HG03097 (cell line): Measurements from ENCODE around the gene SIAH1.
"Not testable (repeated sequence)": the region's sequence is repeated elsewhere in the genome, so short reads cannot be mapped to it uniquely, and the experiment has no call there.

Source experiments
- ATAC-seq: cut with Tn5 transposase; IDR thresholded peaks from one replicate; pipeline ENCODE4 v1.9.1; 2021; ENCODE audit not compliant: unreplicated experiment, low FRiP score

Gene SIAH1

GRCh38 chr16:48385253-48386150 is at the start of gene SIAH1:
Gene SIAH1, minus strand, starts transcription at chr16:48385413. Its CDS starts 22,985 bp downstream, at chr16:48362428.
- ATAC-seq, result peak; percentile 59

- ATAC-seq, result no peak
Measured at GRCh38 chr16:48434653-48435317, 49.6 kb upstream of the SIAH1 start.

GRCh38 chr16:48433850-48434530 is 48.8 kb upstream of the SIAH1 start:
- no peak for ATAC-seq

- no peak for ATAC-seq
Measured at GRCh38 chr16:48433116-48433849, 48.1 kb upstream of the SIAH1 start.

- no peak for ATAC-seq
Measured at GRCh38 chr16:48432136-48432535, 46.9 kb upstream of the SIAH1 start.

GRCh38 chr16:48430890-48431289 is 45.7 kb upstream of the SIAH1 start:
- ATAC-seq, result no peak

- no peak for ATAC-seq
Measured at GRCh38 chr16:48426244-48427141, 41.3 kb upstream of the SIAH1 start.

- no peak for ATAC-seq
Measured at GRCh38 chr16:48422537-48422936, 37.3 kb upstream of the SIAH1 start.

- no peak for ATAC-seq
Measured at GRCh38 chr16:48421741-48422140, 36.5 kb upstream of the SIAH1 start.

- no peak for ATAC-seq
Measured at GRCh38 chr16:48420437-48420836, 35.2 kb upstream of the SIAH1 start.

- ATAC-seq, result not testable (repeated sequence)
Measured at GRCh38 chr16:48416617-48417016, 31.4 kb upstream of the SIAH1 start.

- no peak for ATAC-seq
Measured at GRCh38 chr16:48413272-48413671, 28.1 kb upstream of the SIAH1 start.

- no peak for ATAC-seq
Measured at GRCh38 chr16:48409839-48410632, 24.8 kb upstream of the SIAH1 start.

- no peak for ATAC-seq
Measured at GRCh38 chr16:48408688-48409087, 23.5 kb upstream of the SIAH1 start.

GRCh38 chr16:48405907-48406306 is 20.7 kb upstream of the SIAH1 start:
- ATAC-seq, result no peak

- no peak for ATAC-seq
Measured at GRCh38 chr16:48405153-48405552, 19.9 kb upstream of the SIAH1 start.

- not testable (repeated sequence) for ATAC-seq
Measured at GRCh38 chr16:48402547-48402946, 17.3 kb upstream of the SIAH1 start.

GRCh38 chr16:48395375-48395774 is 10.2 kb upstream of the SIAH1 start:
- ATAC-seq, result no peak

- no peak for ATAC-seq
Measured at GRCh38 chr16:48394355-48394703, 9.1 kb upstream of the SIAH1 start.
